GM18861 (cell line): Measurements from ENCODE around the gene TRMU.

ENCODE experiments used
- ATAC-seq: cut with Tn5 transposase; IDR thresholded peaks from one replicate; pipeline ENCODE4 v1.9.1; 2021; ENCODE audit not compliant: unreplicated experiment

Gene TRMU

DNA sequence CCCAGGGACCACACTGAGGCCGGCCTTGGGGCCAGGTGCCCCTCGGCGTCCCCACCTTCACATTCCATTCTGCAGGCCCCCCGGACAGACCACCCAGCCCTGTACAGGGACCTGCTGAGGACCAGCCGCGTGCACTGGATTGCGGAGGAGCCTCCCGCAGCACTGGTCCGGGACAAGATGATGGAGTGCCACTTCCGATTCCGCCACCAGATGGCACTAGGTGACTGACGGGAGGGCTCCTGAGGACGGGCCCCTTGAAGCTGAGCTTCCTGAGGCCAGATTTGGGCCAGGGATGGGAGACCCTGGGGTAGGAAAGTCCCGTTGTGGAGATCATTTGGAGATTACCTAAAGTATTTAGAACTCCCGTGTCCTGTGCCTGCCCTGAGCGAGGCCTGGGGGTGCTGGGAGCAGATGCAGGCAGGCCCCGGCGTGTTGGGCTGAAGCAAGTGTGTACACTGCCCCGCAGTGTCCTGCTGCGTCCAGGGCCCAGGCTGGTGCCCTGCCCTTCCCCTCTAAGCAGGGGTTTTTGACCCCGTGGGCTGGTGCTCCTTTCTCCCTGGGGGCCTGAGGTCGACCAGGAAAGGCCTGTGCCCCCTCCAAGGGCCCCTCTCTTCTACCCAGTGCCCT, 20.0 kb downstream of the TRMU start:
- ATAC-seq = no peak

- ATAC-seq = no peak
Measured at GRCh38 chr22:46355996-46356471, 20.5 kb downstream of the TRMU start.

GRCh38 chr22:46356496-46357480, 21.3 kb downstream of the TRMU start:
- no peak for ATAC-seq

DNA sequence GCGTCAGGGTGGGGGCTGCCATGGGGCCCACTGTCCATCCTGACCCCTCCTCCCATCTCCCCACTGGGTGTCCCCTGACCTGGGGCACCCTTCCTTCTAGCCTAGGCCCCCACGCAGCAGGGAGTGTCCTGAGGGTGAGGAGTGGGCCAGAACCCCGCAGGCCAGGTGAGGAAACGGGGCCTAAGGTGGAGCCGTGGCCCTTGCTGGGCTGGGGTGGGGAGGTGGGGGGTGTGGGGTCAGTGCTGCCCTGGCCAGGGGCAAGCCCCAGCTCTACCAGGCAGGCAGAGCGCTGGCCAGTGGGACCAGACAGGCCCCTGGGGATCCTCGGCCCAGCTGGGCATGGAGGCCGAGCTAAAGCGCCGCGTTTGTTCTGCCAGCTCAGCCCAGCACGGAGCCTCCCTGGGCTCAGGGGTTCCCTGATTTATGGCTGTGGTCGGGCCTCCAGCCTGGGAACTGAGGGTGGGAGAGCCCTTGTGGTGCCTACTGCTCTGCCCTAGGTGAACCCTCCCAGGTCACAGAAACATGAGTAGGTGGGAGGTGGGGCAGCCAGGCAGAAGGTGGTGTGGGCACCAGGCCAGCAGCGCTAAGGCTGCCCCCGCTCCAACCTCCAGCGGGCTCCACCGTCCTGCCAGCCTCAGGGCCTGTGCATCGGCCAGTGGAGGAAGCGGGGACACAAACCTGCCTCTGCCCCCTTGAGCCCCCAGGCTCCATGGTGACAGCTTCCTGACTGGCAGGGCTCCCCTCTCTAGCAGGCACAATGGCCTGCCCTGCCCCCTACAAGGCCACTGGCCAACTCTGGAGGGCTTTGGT, 22.4 kb downstream of the TRMU start:
- ATAC-seq = no peak

DNA sequence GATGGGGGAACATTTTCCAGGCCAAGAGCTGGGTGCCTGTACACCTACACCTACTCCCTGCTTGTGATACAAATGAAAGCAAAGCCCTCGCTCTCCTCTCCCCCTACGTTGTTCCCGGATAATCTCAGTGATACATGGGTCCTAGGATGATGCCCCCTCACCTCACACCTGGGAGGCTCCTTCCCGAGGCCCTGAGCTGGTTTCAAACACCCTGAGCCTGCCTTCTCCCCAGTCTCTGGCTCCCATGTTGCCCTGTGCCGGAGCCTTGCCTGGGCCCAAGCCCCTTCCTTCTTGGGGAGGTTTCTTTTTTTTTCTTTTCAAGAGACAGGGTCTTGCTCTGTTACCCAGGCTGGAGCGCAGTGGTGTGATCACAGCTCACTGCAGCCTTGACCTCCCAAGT, 23.3 kb downstream of the TRMU start:
- no peak for ATAC-seq

DNA sequence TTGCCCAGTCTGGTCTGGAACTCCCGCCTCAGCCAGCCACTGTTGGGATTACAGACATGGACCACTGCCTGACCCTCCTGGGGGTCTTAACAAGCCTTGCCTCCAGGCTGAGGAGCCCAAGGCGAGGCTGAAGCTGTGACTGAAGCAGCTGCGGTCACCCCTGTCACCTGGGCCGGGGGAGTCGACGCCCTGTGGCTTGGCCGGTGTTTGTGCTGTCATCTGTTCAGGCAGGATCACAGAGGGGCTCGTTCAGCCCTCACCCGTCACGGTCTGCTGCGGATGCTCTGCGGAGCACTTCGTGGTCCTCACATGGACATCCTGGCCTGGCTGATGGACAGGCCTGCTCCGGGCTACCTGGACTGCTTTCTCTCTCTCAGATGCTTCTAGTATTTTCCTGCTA, 23.8 kb downstream of the TRMU start:
- no peak for ATAC-seq

- no peak for ATAC-seq
Measured at GRCh38 chr22:46360097-46360496, 24.6 kb downstream of the TRMU start.

- no peak for ATAC-seq
Measured at GRCh38 chr22:46360891-46361290, 25.4 kb downstream of the TRMU start.

DNA sequence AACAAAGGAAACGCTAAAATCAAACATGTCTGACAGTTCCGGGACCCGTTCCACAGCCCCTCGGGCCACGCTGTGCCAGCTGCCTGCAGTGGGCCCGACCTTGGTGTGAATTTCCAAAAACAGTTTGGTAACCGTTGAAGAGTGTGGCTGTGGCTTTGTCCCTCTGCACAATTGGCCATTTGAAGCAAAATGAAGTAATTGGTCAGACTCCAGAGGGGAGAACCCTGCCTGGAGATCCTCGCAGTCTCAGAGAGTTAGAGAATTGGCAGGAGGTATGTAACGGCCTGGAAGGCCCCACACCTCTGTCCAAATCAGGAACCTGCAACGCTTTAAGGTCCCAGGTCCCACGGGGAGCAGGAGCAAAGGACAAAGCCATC, 26.3 kb downstream of the TRMU start:
- no peak for ATAC-seq

- ATAC-seq = no peak
Measured at GRCh38 chr22:46362203-46362933, 26.9 kb downstream of the TRMU start.

DNA sequence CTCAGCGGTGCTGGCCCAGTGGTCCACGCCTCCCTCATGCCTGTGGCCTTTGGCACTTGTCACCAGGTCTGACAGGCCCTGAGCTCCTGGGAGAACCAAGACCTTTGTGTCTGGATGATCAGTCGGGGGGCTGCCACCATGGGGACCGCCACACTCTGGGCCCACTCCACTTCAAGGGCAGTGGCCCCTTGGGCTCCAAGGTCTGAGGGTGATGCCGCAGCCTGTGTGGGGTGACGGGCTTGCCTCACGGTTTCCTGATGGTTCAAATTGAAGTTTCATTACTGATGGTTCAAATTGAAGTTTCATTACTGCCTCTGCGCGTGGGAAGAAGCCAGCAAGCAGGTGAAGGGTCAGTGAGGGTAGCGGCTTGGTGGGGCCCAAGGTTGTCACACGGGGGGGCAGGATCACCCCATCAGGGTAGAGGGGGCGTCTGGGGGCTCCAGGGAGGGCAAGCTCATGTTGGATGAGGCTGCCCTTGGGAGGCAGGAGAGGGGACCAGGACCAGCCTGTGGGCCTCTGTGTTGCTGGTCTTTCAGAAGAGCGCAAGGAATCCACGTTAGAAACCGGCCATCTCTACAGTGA, 27.5 kb downstream of the TRMU start:
- ATAC-seq = no peak

DNA sequence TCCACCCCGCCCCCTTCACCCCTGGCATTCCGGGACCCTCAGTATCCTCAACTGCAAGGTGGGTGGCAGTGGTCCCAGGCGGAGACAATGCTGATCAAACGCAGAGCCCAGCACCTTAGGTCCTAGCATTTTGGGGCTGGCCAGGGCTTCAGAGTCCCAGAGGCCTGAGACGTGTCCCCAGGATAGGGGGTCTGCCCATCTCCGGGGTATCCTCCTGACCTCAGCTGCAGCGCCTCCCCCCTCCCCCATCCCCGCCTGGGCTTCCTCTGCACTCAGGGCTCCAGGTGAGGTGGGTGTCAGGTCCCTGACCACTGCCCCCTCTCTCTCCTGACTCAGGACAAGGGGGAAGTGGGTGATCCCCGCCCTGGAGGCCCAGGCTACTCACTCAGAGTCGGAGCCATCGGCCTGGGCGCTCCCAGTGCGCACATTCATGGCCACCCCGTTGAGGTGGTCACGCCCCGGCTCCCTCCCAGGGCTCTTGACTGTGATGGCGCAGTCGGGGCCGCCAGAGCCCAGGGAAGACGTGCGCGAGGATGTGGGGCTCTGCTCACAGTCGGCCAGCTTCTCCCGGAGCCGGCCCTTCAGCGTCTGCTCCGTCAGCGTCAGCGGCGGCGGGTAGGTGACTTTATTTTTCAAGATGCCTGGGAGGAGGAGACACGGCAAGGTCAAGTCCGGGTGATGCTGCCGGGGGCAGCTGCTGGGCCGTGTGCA, 28.3 kb downstream of the TRMU start:
- no peak for ATAC-seq

GRCh38 chr22:46364341-46365165, 29.0 kb downstream of the TRMU start:
- ATAC-seq = no peak

GRCh38 chr22:46365166-46365624, 29.7 kb downstream of the TRMU start:
- ATAC-seq = no peak

DNA sequence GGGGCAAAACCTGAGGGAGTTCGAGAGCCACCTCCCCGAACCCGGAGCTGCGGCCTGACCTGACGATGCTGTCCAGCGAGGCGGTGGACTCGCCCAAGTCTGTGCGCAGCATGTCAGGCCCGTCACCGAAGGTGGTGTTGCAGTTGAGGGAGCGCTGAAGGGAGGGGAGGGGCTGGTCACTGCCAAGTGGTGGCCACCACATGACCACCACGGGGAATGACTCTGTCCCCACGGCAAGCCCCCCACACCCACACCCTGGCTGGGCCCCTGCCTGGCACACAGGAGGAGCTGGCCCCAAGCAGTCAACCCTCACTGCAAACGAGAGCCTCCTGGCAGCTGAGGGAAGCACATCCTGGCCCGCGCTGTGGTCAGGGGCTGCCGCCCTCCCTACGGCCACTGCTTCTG, 30.8 kb downstream of the TRMU start:
- ATAC-seq = no peak

DNA sequence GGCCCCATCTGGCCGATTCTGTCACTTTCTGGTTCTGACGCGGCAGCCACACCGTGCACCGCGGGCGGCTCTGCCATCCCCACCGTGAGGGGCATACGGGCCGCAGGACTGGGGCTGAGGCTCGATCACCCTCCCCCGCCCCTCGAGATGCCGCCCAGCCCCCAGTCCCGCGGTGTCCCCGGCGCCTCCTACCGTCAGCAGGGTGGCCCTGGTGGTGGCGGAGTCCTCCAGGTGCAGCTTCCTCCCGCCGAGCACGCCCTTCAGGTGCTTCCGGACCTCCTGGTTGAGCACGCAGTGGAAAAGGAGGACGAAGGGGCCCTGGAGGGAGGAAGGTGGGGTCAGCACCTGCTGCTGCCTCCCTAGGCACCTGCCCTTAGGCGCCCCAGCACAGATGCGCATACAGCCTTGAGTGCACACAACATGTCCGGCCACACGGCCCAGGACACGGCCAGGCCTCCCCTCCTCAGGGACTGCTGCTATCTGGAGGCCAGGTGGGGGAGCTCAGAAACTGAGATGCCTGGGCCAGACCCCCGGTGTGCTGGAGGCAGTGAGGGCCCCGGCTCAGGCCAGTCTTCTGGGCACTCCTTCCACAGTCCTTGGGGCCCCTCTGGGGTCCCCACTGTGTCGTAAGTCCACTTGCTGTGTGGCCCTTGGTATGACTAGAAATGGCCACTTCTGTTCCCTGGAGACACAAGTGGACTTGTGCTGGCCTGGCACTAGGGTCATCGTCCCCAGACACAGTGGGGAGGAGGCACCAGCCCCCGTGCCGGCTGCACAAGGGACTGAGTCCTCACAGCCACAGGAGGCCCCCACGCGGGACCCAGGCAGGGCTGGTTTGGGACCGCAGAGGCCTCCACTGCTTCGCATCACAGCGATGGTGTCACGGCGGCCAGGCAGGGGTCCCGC, 31.5 kb downstream of the TRMU start:
- no peak for ATAC-seq

DNA sequence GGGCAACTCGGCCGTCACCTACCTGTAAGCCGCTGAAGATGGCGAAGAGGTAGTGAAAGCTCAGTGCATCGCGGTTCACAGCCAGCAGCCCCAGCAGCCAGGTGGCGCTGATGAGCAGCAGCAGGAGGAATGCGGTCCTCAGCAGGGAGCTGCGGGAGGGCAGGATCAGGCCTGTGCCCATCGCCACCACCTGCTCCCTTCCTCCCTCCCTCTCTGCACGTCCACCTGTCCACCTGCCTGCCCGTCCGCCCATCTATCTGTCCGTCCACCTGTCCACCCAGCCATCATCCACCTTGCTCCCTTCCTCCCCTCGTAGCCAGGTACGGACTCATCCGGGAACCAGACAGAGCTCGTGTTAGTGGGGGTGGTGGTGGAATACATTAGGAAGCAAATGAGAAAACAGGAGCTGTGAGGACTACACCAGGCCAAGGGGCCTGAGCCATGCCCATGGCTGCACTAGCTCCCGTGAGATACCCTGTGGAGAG, 32.2 kb downstream of the TRMU start:
- ATAC-seq = no peak

DNA sequence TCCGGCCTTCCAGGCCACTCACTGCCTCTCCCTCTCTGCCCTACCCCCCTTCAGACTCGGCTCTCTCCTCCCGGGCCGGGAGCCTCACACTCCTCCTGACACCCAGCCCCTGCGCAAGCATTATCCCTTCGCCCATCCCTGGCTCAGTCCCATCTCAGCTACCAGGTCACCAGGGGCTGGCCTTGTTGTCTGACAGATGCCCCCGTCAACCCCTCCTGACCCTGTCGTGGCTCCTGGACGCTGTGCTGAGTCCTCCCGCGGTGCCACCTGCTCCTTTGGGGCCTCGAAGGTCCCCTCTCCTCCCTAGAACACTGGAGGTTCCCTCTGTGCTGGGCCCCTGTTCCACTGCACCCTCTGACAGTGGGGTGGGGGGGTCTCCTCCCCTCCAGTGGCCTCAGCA, 32.9 kb downstream of the TRMU start:
- no peak for ATAC-seq
